H1 (cell line): Measurements from ENCODE around the gene SPDEF.

ENCODE experiments used
- CEBPB ChIP-seq: IDR thresholded peaks from 2 replicates; pipeline ENCODE4 v1.6.1; 2012; ENCODE audit warnings: low read depth, low read length
- CTCF ChIP-seq, 3 experiments: IDR thresholded peaks; 1 replicate in 2 of 3; 2 replicates in 1 of 3; pipeline versions ENCODE4 v1.5.1 to v1.6.1; 2011; ENCODE audit warnings: low read length in 3 of 3, mild to moderate bottlenecking in 3 of 3, inconsistent platforms in 2 of 3, low read depth in 1 of 3, moderate library complexity in 1 of 3; ENCODE audit not compliant: insufficient read depth in 1 of 3; ENCODE audit errors: control extremely low read depth in 1 of 3
- POLR2A ChIP-seq, 2 experiments: IDR thresholded peaks; 1 replicate in 1 of 2; 2 replicates in 1 of 2; pipeline ENCODE4 v1.6.1; 2011; ENCODE audit warnings: low read depth in 2 of 2, low read length in 2 of 2, mild to moderate bottlenecking in 2 of 2; ENCODE audit errors: control extremely low read depth in 1 of 2
- SRF ChIP-seq: IDR thresholded peaks from 2 replicates; pipeline ENCODE4 v1.6.1; 2011; ENCODE audit warnings: mild to moderate bottlenecking, low read depth, low read length, moderate library complexity

- TF ChIP-seq CEBPB = no peak
- no peak for TF ChIP-seq POLR2A (IDR thresholded peaks at IDR 0.05; ENCODE audit: control extremely low read depth in 1 of 2, low read depth in 2 of 2, low read length in 2 of 2)
- TF ChIP-seq CTCF (IDR thresholded peaks at IDR 0.05; ENCODE audit: control extremely low read depth in 1 of 3, insufficient read depth in 1 of 3, low read depth in 1 of 3, low read length in 3 of 3) = no peak
- TF ChIP-seq SRF = no peak
These were observed 27.0 kb downstream of the SPDEF start for GRCh38 chr6:34528996-34529664.
